Measurements from ENCODE around the gene ALDH1L2. TPM values are rescaled to one million over a fixed set of nuclear protein-coding genes. Genes with fewer than 3 reads are reported as not detected.

The ALDH1L2 gene
- total RNA-seq, 2 donors from 2014 or later, result 1.3 to 2.2 TPM

DNA sequence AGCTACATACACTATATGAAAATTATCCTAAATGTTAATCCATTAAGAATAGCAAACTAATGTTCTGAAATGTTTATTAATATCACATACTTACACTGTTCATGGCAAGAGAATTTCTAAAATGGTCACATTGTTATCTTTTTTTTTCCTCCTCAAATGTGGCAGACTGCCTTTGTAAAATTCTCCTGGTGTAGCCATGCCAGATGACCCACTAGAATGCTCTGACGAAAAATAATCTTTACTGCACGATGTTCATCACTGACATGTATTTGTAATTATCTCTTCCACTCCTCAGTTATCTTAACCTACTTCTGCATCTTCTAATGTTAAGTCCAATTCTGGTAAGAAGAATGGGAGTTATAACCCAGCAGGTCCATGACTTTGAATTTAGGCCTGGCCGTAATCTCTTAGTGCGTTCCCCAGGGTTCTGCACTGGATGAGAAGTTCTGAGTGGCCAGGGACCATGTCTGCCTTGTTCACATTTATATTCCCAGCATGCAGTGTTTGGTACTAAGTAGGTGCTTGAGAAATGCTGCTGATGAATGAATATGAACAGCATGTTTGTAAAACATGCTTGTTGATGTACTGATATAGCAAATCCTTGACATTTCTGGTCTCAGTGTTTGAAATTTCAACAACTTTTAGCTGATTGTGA lies 51.4 kb downstream of the ALDH1L2 start:
- no peaks in the 10 kb centered on the region for H3K4me1 ChIP-seq
- H3K36me3 ChIP-seq, result no peaks in the 10 kb centered on the region
- H3K27ac ChIP-seq, result no peak overlapping the region
- DNase-seq, result no peak
- no peaks in the 10 kb centered on the region for H3K27me3 ChIP-seq
- H3K9ac ChIP-seq (ENCODE audit: low read depth in 2 of 2, low read length in 2 of 2), result no peak overlapping the region
- no peaks in the 10 kb centered on the region for H3K9me3 ChIP-seq
- intact Hi-C loops (cut with DNase I), result no loop called here
- H3K4me3 ChIP-seq, result no peak overlapping the region
- TF ChIP-seq, protein P1, sequence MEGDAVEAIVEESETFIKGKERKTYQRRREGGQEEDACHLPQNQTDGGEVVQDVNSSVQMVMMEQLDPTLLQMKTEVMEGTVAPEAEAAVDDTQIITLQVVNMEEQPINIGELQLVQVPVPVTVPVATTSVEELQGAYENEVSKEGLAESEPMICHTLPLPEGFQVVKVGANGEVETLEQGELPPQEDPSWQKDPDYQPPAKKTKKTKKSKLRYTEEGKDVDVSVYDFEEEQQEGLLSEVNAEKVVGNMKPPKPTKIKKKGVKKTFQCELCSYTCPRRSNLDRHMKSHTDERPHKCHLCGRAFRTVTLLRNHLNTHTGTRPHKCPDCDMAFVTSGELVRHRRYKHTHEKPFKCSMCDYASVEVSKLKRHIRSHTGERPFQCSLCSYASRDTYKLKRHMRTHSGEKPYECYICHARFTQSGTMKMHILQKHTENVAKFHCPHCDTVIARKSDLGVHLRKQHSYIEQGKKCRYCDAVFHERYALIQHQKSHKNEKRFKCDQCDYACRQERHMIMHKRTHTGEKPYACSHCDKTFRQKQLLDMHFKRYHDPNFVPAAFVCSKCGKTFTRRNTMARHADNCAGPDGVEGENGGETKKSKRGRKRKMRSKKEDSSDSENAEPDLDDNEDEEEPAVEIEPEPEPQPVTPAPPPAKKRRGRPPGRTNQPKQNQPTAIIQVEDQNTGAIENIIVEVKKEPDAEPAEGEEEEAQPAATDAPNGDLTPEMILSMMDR (IDR thresholded peaks at IDR 0.05), result no peak

- TF ChIP-seq, protein P1 (IDR thresholded peaks at IDR 0.05), result no peak
Measured at GRCh38 chr12:105030820-105031807, 53.1 kb downstream of the ALDH1L2 start.

DNA sequence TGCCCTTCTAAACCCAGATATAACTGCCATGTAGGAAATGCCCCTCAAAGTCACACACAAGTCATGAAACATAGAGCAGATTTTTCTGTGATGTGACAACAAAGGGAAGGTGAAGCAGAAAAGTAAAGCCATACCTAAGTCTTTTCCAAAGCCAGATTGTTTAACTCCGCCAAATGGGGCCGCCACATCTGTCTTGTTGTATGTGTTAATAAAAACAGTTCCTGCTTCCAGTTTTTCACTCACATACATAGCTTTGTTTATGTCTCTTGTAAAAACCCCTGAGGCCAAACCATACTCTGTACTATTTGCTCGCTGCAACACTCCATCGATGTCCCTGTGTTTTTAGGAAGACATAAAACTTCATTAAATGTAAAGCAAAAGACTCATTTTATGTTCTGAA lies 57.8 kb downstream of the ALDH1L2 start:
- Histone ChIP-seq H3K27me3 (no peaks in the 10 kb centered on the region), H3K4me1 (no peaks in the 10 kb centered on the region), H3K27ac (no peak overlapping the region), H3K9ac (ENCODE audit: low read depth in 2 of 2, low read length in 2 of 2) (no peak overlapping the region), H3K9me3 (no peaks in the 10 kb centered on the region), H3K4me3 (no peak overlapping the region), H3K36me3 (no peaks in the 10 kb centered on the region)
- intact Hi-C loops (cut with DNase I), result no loop called here
- TF ChIP-seq, protein P1 (IDR thresholded peaks at IDR 0.05), result no peak
- DNase-seq, result no peak

More at GRCh38 chr12:105030820-105031807, 53.1 kb downstream of the ALDH1L2 start:
- H3K4me1 ChIP-seq, result no peaks in the 10 kb centered on the region
- no peak overlapping the region for H3K9ac ChIP-seq (ENCODE audit: low read depth in 2 of 2, low read length in 2 of 2)
- no peaks in the 10 kb centered on the region for H3K27me3 ChIP-seq
- no peaks in the 10 kb centered on the region for H3K9me3 ChIP-seq
- no peaks in the 10 kb centered on the region for H3K36me3 ChIP-seq
- no peak for DNase-seq
- no peak overlapping the region for H3K27ac ChIP-seq
- intact Hi-C loops (cut with DNase I), result no loop called here
- H3K4me3 ChIP-seq, result no peak overlapping the region

DNA sequence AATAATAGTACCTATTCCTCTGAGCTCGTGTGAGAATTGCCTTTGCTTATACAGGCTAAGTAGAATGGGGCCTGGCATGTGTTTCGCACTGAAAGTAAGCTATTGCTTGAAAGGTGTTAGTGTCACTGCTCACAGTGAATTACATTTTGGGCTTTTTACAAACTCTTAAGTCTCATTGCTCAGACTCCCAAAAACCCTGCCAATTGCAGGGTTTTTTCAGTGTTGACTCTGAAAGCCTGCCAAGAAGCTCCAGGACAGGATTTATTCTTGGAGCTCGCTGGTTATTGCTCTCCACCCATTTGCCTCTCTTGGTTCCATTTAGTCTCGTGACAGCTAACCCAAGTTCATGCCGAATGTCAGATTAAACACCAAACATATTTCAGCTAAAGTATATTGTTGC lies 58.4 kb downstream of the ALDH1L2 start:
- H3K27me3 ChIP-seq, result no peaks in the 10 kb centered on the region
- H3K27ac ChIP-seq, result no peak overlapping the region
- intact Hi-C loops (cut with DNase I), result no loop called here
- H3K4me1 ChIP-seq, result no peaks in the 10 kb centered on the region
- TF ChIP-seq, protein P1 (IDR thresholded peaks at IDR 0.05), result no peak
- no peaks in the 10 kb centered on the region for H3K9me3 ChIP-seq
- no peak overlapping the region for H3K9ac ChIP-seq (ENCODE audit: low read depth in 2 of 2, low read length in 2 of 2)
- DNase-seq, result peak; percentile 75
- no peaks in the 10 kb centered on the region for H3K36me3 ChIP-seq
- no peak overlapping the region for H3K4me3 ChIP-seq

- no peak for DNase-seq
- Histone ChIP-seq H3K27me3 (no peaks in the 10 kb centered on the region), H3K4me1 (no peaks in the 10 kb centered on the region), H3K36me3 (no peaks in the 10 kb centered on the region), H3K27ac (no peak overlapping the region), H3K9me3 (no peaks in the 10 kb centered on the region), H3K9ac (ENCODE audit: low read depth in 2 of 2, low read length in 2 of 2) (no peak overlapping the region), H3K4me3 (no peak overlapping the region)
- intact Hi-C loops (cut with DNase I), result no loop called here
- TF ChIP-seq, protein P1 (IDR thresholded peaks at IDR 0.05), result no peak
Measured at GRCh38 chr12:105024928-105025327, 59.3 kb downstream of the ALDH1L2 start.

All from colonic mucosa (tissue), 4 donors.